Activated CD4-positive, alpha-beta T cell treated with anti-CD3 and anti-CD28 coated beads, Interleukin-2, amount 10 ng/mL, durations not matched to agents 24 days and 14 days (primary cell): ENCODE data around the gene LRFN5. TPM values are rescaled to one million over a fixed set of nuclear protein-coding genes. Genes with fewer than 3 reads are reported as not detected.
"Not testable (repeated sequence)": the region's sequence is repeated elsewhere in the genome, so short reads cannot be mapped to it uniquely, and the experiment has no call there.

Experiments
- DNase-seq: peaks from one replicate; pipeline ENCODE4 v3.0.0; 2022
- H3K27ac Mint-ChIP-seq: one replicate; pipeline ENCODE4 v1.8.0; 2022; ENCODE audit warnings: mild to moderate bottlenecking, mixed read lengths
- H3K27me3 Mint-ChIP-seq: one replicate; pipeline ENCODE4 v1.8.0; 2022; ENCODE audit warnings: mixed read lengths
- H3K36me3 Mint-ChIP-seq: one replicate; pipeline ENCODE4 v1.8.0; 2022; ENCODE audit warnings: low read depth, mild to moderate bottlenecking, mixed read lengths
- H3K4me1 Mint-ChIP-seq: one replicate; pipeline ENCODE4 v1.8.0; 2021; ENCODE audit warnings: mixed read lengths
- H3K4me3 Mint-ChIP-seq: one replicate; pipeline ENCODE4 v1.8.0; 2022; ENCODE audit warnings: mild to moderate bottlenecking, moderate library complexity, mixed read lengths
- H3K9me3 Mint-ChIP-seq: one replicate; pipeline ENCODE4 v1.8.0; 2021; ENCODE audit warnings: mixed read lengths
- intact Hi-C: fragments of 100-400 bp; cut with micrococcal nuclease; formaldehyde crosslinking; loops from one replicate; pipeline ENCODE4 v1.15.1; 2023
- total RNA-seq: library from RNA; stranded (reverse); gene quantifications from 2 replicates; pipeline ENCODE4 v1.2.3, GENCODE V29; 2022

Gene LRFN5
- total RNA-seq, 1 donor from 2014 or later: not detected

GRCh38 chr14:41860586-41860985 is 253.9 kb downstream of the LRFN5 start:
- Mint-ChIP-seq H3K27me3 (no peaks in the 10 kb centered on the region), H3K9me3 (peaks cover 8% of the 10 kb centered on the region), H3K4me3 (no peak overlapping the region), H3K27ac (no peak overlapping the region), H3K4me1 (no peaks in the 10 kb centered on the region), H3K36me3 (no peaks in the 10 kb centered on the region)
- no peak for DNase-seq
- intact Hi-C loops: no loop called here

GRCh38 chr14:41865894-41866293 is 259.2 kb downstream of the LRFN5 start:
- peaks cover 8% of the 10 kb centered on the region for H3K9me3 Mint-ChIP-seq
- no peaks in the 10 kb centered on the region for H3K4me1 Mint-ChIP-seq
- DNase-seq: no peak
- intact Hi-C loops: no loop called here
- no peak overlapping the region for H3K27ac Mint-ChIP-seq
- H3K27me3 Mint-ChIP-seq: no peaks in the 10 kb centered on the region
- H3K36me3 Mint-ChIP-seq: no peaks in the 10 kb centered on the region
- no peak overlapping the region for H3K4me3 Mint-ChIP-seq

GRCh38 chr14:41868396-41868795 is 261.7 kb downstream of the LRFN5 start:
- intact Hi-C loops: no loop called here
- H3K36me3 Mint-ChIP-seq: no peaks in the 10 kb centered on the region
- no peak overlapping the region for H3K27ac Mint-ChIP-seq
- no peaks in the 10 kb centered on the region for H3K4me1 Mint-ChIP-seq
- no peaks in the 10 kb centered on the region for H3K27me3 Mint-ChIP-seq
- H3K4me3 Mint-ChIP-seq: no peak overlapping the region
- H3K9me3 Mint-ChIP-seq: peaks cover 8% of the 10 kb centered on the region
- DNase-seq: no peak

- Mint-ChIP-seq H3K4me3 (no peak overlapping the region), H3K4me1 (no peaks in the 10 kb centered on the region), H3K27me3 (no peaks in the 10 kb centered on the region), H3K9me3 (peaks cover 3% of the 10 kb centered on the region), H3K36me3 (no peaks in the 10 kb centered on the region), H3K27ac (no peak overlapping the region)
- no peak for DNase-seq
- intact Hi-C loops: no loop called here
Observed at GRCh38 chr14:41872931-41873685, 266.4 kb downstream of the LRFN5 start.

GRCh38 chr14:41873686-41874317 is 267.1 kb downstream of the LRFN5 start:
- no peaks in the 10 kb centered on the region for H3K36me3 Mint-ChIP-seq
- no peak overlapping the region for H3K27ac Mint-ChIP-seq
- H3K4me3 Mint-ChIP-seq: no peak overlapping the region
- intact Hi-C loops: no loop called here
- no peaks in the 10 kb centered on the region for H3K27me3 Mint-ChIP-seq
- peaks cover 3% of the 10 kb centered on the region for H3K9me3 Mint-ChIP-seq
- no peaks in the 10 kb centered on the region for H3K4me1 Mint-ChIP-seq
- DNase-seq: no peak

- Mint-ChIP-seq H3K9me3 (peaks cover 3% of the 10 kb centered on the region), H3K27ac (no peak overlapping the region), H3K36me3 (no peaks in the 10 kb centered on the region), H3K4me1 (no peaks in the 10 kb centered on the region), H3K27me3 (no peaks in the 10 kb centered on the region), H3K4me3 (no peak overlapping the region)
- no peak for DNase-seq
- intact Hi-C loops: no loop called here
Observed at GRCh38 chr14:41875116-41875515, 268.4 kb downstream of the LRFN5 start.

- no peak for DNase-seq
- Mint-ChIP-seq H3K36me3 (no peaks in the 10 kb centered on the region), H3K9me3 (peaks cover 3% of the 10 kb centered on the region), H3K4me1 (no peaks in the 10 kb centered on the region), H3K27me3 (no peaks in the 10 kb centered on the region), H3K27ac (no peak overlapping the region), H3K4me3 (no peak overlapping the region)
- intact Hi-C loops: no loop called here
Observed at GRCh38 chr14:41878321-41878720, 271.6 kb downstream of the LRFN5 start.

- intact Hi-C loops: no loop called here
- no peaks in the 10 kb centered on the region for H3K4me1 Mint-ChIP-seq
- no peak for DNase-seq
- no peaks in the 10 kb centered on the region for H3K9me3 Mint-ChIP-seq
- H3K4me3 Mint-ChIP-seq: no peak overlapping the region
- no peak overlapping the region for H3K27ac Mint-ChIP-seq
- H3K36me3 Mint-ChIP-seq: no peaks in the 10 kb centered on the region
- no peaks in the 10 kb centered on the region for H3K27me3 Mint-ChIP-seq
Observed at GRCh38 chr14:41891624-41892023, 284.9 kb downstream of the LRFN5 start.

GRCh38 chr14:41899416-41899815 is 292.7 kb downstream of the LRFN5 start:
- no peaks in the 10 kb centered on the region for H3K27me3 Mint-ChIP-seq
- intact Hi-C loops: no loop called here
- H3K9me3 Mint-ChIP-seq: no peaks in the 10 kb centered on the region
- no peak overlapping the region for H3K27ac Mint-ChIP-seq
- no peak for DNase-seq
- no peaks in the 10 kb centered on the region for H3K36me3 Mint-ChIP-seq
- H3K4me1 Mint-ChIP-seq: no peaks in the 10 kb centered on the region
- H3K4me3 Mint-ChIP-seq: no peak overlapping the region

GRCh38 chr14:41900644-41901043 is 294.0 kb downstream of the LRFN5 start:
- H3K27ac Mint-ChIP-seq: no peak overlapping the region
- no peaks in the 10 kb centered on the region for H3K9me3 Mint-ChIP-seq
- no peak overlapping the region for H3K4me3 Mint-ChIP-seq
- H3K27me3 Mint-ChIP-seq: no peaks in the 10 kb centered on the region
- H3K36me3 Mint-ChIP-seq: no peaks in the 10 kb centered on the region
- DNase-seq: no peak
- intact Hi-C loops: no loop called here
- no peaks in the 10 kb centered on the region for H3K4me1 Mint-ChIP-seq

GRCh38 chr14:41901089-41901488 is 294.4 kb downstream of the LRFN5 start:
- Mint-ChIP-seq H3K27ac (no peak overlapping the region), H3K4me3 (no peak overlapping the region), H3K27me3 (no peaks in the 10 kb centered on the region), H3K36me3 (no peaks in the 10 kb centered on the region), H3K4me1 (no peaks in the 10 kb centered on the region), H3K9me3 (no peaks in the 10 kb centered on the region)
- DNase-seq: no peak
- intact Hi-C loops: no loop called here

- H3K4me3 Mint-ChIP-seq: no peak overlapping the region
- H3K27me3 Mint-ChIP-seq: no peaks in the 10 kb centered on the region
- DNase-seq: no peak
- H3K9me3 Mint-ChIP-seq: peaks cover 5% of the 10 kb centered on the region
- intact Hi-C loops: no loop called here
- no peaks in the 10 kb centered on the region for H3K36me3 Mint-ChIP-seq
- H3K27ac Mint-ChIP-seq: no peak overlapping the region
- no peaks in the 10 kb centered on the region for H3K4me1 Mint-ChIP-seq
Observed at GRCh38 chr14:41905394-41905964, 298.8 kb downstream of the LRFN5 start.

GRCh38 chr14:41911155-41911554 is 304.5 kb downstream of the LRFN5 start:
- H3K4me1 Mint-ChIP-seq, H3K27ac Mint-ChIP-seq, H3K27me3 Mint-ChIP-seq, H3K36me3 Mint-ChIP-seq, DNase-seq, H3K9me3 Mint-ChIP-seq, intact Hi-C loops, H3K4me3 Mint-ChIP-seq: not testable (repeated sequence)

GRCh38 chr14:41913398-41913797 is 306.7 kb downstream of the LRFN5 start:
- no peak overlapping the region for H3K4me3 Mint-ChIP-seq
- no peaks in the 10 kb centered on the region for H3K4me1 Mint-ChIP-seq
- no peaks in the 10 kb centered on the region for H3K36me3 Mint-ChIP-seq
- intact Hi-C loops: no loop called here
- DNase-seq: no peak
- peaks cover 6% of the 10 kb centered on the region for H3K9me3 Mint-ChIP-seq
- H3K27me3 Mint-ChIP-seq: no peaks in the 10 kb centered on the region
- H3K27ac Mint-ChIP-seq: no peak overlapping the region
